ENCODE measurements around the gene JCAD. TPM values are rescaled to one million over a fixed set of nuclear protein-coding genes. Genes with fewer than 3 reads are reported as not detected.

Gene JCAD
- total and polyA plus RNA-seq, 2 of the 8 experiments (the other 6 are each of a cell fraction or from before 2014, with no cell fraction given): 0.56 to 5.2 TPM

GRCh38 chr10:30029872-30030256, 29.5 kb downstream of the JCAD start:
- no peak overlapping the region for H2AFZ ChIP-seq (ENCODE audit: low read length)
- H3K4me1 ChIP-seq (replicated peaks in 1 of 4; ENCODE audit: control insufficient read depth in 3 of 4, insufficient read depth in 4 of 4, low read length in 3 of 4): peaks cover 0 to 10% (median 5%) of the 10 kb centered on the region in 4 experiments; a peak in 6 of 7 replicates
- H3K27me3 ChIP-seq (replicated peaks in 1 of 4; ENCODE audit: control insufficient read depth in 3 of 4, extremely low read depth in 1 of 4, insufficient read depth in 3 of 4, low read length in 3 of 4): no peaks in the 10 kb centered on the region; a peak in 2 of 7 replicates
- H4K5ac ChIP-seq (ENCODE audit: insufficient read length, low read depth, low read length): no peak overlapping the region
- H4K8ac ChIP-seq (ENCODE audit: extremely low read depth, insufficient read depth, low read length): no peak overlapping the region
- H3K79me1 ChIP-seq (ENCODE audit: low read depth, low read length): no peaks in the 10 kb centered on the region
- H2BK20ac ChIP-seq (ENCODE audit: low read length): no peak overlapping the region
- H3K4ac ChIP-seq (replicated peaks; ENCODE audit: insufficient read length, low read depth, low read length): no peak overlapping the region
- H3K4me2 ChIP-seq (ENCODE audit: insufficient read depth in 1 of 2, low read depth in 2 of 2, low read length in 2 of 2): no peak overlapping the region
- no peak overlapping the region for H3K4me3 ChIP-seq (ENCODE audit: extremely low read depth in 1 of 4, insufficient read depth in 2 of 4, low read depth in 3 of 4, low read length in 4 of 4)
- H2BK15ac ChIP-seq (ENCODE audit: low read length): no peak overlapping the region
- H3K56ac ChIP-seq (replicated peaks; ENCODE audit: insufficient read length, low read depth, low read length): no peak overlapping the region
- H3K9ac ChIP-seq (replicated peaks in 1 of 4; ENCODE audit: extremely low read depth in 1 of 4, low read depth in 3 of 4, low read length in 3 of 4): no peak overlapping the region
- no peak overlapping the region for H2AK5ac ChIP-seq (ENCODE audit: low read depth, low read length)
- H3K23me2 ChIP-seq (ENCODE audit: low read depth, low read length): no peaks in the 10 kb centered on the region
- H3K9me3 ChIP-seq (ENCODE audit: insufficient read depth in 2 of 2, low read depth in 1 of 2, low read length in 1 of 2): no peaks in the 10 kb centered on the region
- H3K36me3 ChIP-seq (ENCODE audit: control insufficient read depth in 2 of 4, insufficient read depth in 4 of 4, low read length in 3 of 4): no peaks in the 10 kb centered on the region
- no peak overlapping the region for H2BK120ac ChIP-seq (replicated peaks; ENCODE audit: low read depth, low read length)
- no peak overlapping the region for H3K23ac ChIP-seq (ENCODE audit: insufficient read length)
- CTCF ChIA-PET (ENCODE audit: partially characterized antibody): interaction anchor here (1.5 to 7.1 kb wide), 2 partner anchors 30 to 211 kb away, joined by 4 to 38 read pairs; no protein-coding TSS in a partner anchor
- H2BK5ac ChIP-seq (ENCODE audit: low read depth, low read length): no peak overlapping the region
- WGBS, 2 experiments (ENCODE audit: extremely low coverage in 1 of 2, insufficient coverage in 1 of 2, insufficient read length in 1 of 2, insufficient replicate concordance in 2 of 2, low coverage in 1 of 2, low lambda C conversion rate in 2 of 2, missing lambda C conversion rate in 1 of 2): 86% methylated on average over 7 of the region's 7 CpGs; no CpG with 5 or more reads in 1 of the 2 experiments
- no peak for FAIRE-seq
- POLR2A ChIA-PET (ENCODE audit: partially characterized antibody): no interaction called here
- H2BK12ac ChIP-seq (ENCODE audit: low read depth, low read length): peak overlapping the region; percentile 30; the same call in 1 of the 2 replicates
- H3K18ac ChIP-seq (ENCODE audit: extremely low read depth, low read length): no peak overlapping the region
- TF ChIP-seq HDAC2 (IDR thresholded peaks at IDR 0.05; ENCODE audit: borderline replicate concordance in 1 of 2, low read depth in 2 of 2, low read length in 2 of 2) (no peak), RXRA (IDR thresholded peaks at IDR 0.05; ENCODE audit: insufficient read depth, low read depth, low read length) (no peak), CREB1 (IDR thresholded peaks at IDR 0.05) (no peak), TAF1 (IDR thresholded peaks at IDR 0.05; ENCODE audit: low read depth, low read length) (no peak), TAF7 (optimal IDR thresholded peaks at IDR 0.05; ENCODE audit: borderline replicate concordance, low read depth, low read length) (no peak), YY1 (IDR thresholded peaks at IDR 0.05; ENCODE audit: low read depth, low read length) (no peak), GTF2F1 (IDR thresholded peaks at IDR 0.05; ENCODE audit: borderline replicate concordance, low read depth, low read length) (no peak), NANOG (IDR thresholded peaks at IDR 0.05; ENCODE audit: insufficient read depth, low read depth, low read length, poor library complexity, severe bottlenecking) (no peak)
- no peak overlapping the region for H3K27ac ChIP-seq (ENCODE audit: low read depth, low read length)
- no peak for DNase-seq (ENCODE audit: low read depth in 1 of 2, low spot score in 2 of 2)
- no peaks in the 10 kb centered on the region for H4K20me1 ChIP-seq (replicated peaks in 1 of 2; ENCODE audit: control insufficient read depth in 1 of 2, insufficient read depth in 2 of 2, low read length in 2 of 2)
- no peak overlapping the region for H4K91ac ChIP-seq (replicated peaks; ENCODE audit: insufficient read length, low read length)
- H3K14ac ChIP-seq (ENCODE audit: insufficient read length): no peak overlapping the region
- H3K79me2 ChIP-seq (ENCODE audit: control insufficient read depth in 1 of 2, insufficient read depth in 2 of 2, low read length in 2 of 2): no peaks in the 10 kb centered on the region
